Ovary (tissue), 3 donors: ENCODE data around the gene PCBP4.

Source experiments
- POLR2A ChIP-seq: fragments of 450-650 bp; IDR thresholded peaks from one replicate; pipeline ENCODE4 v1.6.1; 2017; ENCODE audit warnings: antibody characterized with exemption, mild to moderate bottlenecking, moderate library complexity
- TF ChIP-seq, protein P1 (sequence below), 3 donors: fragments of 450-650 bp in 2 of 3; fragments of 200-600 bp in 1 of 3; IDR thresholded peaks; one replicate each; pipeline versions ENCODE4 v1.5.1 to v1.8.0; 2016 to 2022; ENCODE audit warnings: antibody characterized with exemption in 3 of 3, mild to moderate bottlenecking in 1 of 3
- donor health status: DM: no; HTN: no; CAD: no.

DNA sequence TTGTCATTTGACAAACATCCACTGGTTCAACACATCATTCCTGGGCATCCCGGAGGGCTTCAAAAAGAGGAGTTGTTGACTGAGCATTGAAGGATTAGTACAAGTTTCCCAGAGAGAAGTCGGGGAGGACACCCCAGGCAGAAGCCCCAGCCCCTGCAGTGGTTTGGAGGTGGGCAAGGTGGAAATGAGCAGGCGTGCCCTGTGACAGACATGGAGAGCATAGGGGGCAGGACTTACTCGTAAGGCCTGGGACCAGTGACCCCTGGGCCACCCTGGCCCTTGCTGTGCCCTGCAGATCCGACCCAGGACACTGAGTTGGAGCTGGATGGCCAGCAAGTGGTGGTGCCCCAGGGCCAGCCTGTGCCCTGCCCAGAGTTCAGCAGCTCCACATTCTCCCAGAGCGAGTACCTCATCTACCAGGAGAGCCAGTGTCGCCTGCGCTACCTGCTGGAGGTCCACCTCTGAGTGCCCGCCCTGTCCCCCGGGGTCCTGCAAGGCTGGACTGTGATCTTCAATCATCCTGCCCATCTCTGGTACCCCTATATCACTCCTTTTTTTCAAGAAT lies 19.2 kb downstream of the PCBP4 start:
- TF ChIP-seq, protein P1, sequence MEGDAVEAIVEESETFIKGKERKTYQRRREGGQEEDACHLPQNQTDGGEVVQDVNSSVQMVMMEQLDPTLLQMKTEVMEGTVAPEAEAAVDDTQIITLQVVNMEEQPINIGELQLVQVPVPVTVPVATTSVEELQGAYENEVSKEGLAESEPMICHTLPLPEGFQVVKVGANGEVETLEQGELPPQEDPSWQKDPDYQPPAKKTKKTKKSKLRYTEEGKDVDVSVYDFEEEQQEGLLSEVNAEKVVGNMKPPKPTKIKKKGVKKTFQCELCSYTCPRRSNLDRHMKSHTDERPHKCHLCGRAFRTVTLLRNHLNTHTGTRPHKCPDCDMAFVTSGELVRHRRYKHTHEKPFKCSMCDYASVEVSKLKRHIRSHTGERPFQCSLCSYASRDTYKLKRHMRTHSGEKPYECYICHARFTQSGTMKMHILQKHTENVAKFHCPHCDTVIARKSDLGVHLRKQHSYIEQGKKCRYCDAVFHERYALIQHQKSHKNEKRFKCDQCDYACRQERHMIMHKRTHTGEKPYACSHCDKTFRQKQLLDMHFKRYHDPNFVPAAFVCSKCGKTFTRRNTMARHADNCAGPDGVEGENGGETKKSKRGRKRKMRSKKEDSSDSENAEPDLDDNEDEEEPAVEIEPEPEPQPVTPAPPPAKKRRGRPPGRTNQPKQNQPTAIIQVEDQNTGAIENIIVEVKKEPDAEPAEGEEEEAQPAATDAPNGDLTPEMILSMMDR (IDR thresholded peaks at IDR 0.05), result no peak
- TF ChIP-seq POLR2A, result no peak
